GM12892 (cell line): Measurements from ENCODE around the gene HIPK4.

Experiments used
- POLR2A ChIP-seq: IDR thresholded peaks from 2 replicates; pipeline ENCODE4 v1.6.1; 2011; ENCODE audit warnings: low read depth, low read length, control low read depth
- TAF1 ChIP-seq: IDR thresholded peaks from 2 replicates; pipeline ENCODE4 v1.6.1; 2011; ENCODE audit warnings: low read depth, mild to moderate bottlenecking, control low read depth, low read length, borderline replicate concordance

DNA sequence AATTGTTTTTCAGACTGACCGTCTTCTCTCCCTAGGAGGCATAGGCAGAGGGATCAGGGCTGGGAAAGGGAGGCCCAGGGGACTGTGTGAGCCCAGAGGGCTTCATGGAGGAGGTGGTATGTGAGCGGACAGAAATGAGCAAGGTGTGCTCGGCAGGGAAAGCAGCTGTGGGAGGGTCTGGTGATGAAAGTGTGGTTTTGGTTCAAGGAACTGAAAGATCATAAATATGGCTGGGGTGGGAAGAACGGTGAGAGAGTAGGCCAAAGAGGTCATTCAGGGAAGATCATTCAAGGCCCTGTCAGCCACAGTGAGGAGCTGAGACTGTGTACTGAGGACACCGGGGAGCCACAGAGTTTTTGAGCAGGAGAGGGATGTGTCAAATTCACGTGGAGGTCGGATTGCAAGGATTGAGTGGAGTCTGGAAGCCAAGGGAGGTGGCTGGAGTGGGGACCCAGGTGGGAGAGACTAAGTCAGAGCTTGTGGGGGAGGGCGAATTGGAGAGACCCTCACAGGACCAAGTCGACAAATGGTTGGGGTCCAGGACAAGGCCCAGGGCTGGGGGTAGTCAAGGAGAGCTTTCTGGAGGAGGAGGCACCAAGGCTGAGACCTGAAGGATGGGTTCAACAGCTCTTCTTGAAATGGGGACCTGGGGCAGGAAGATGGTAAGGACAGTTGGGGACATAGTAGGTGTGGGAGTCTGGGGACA, 33.9 kb downstream of the HIPK4 start:
- TF ChIP-seq POLR2A: no peak
- TF ChIP-seq TAF1: no peak
